AG09309 (cell line): Measurements from ENCODE around the gene UBFD1.

Experiments used
- DNase-seq: peaks from one replicate; pipeline ENCODE4 v3.0.0-alpha.2; 2010; ENCODE audit warnings: low read depth
- H3K4me3 ChIP-seq: 2 replicates; pipeline ENCODE4 v1.5.1; 2011; ENCODE audit warnings: mild to moderate bottlenecking, low read depth, low read length, moderate library complexity; ENCODE audit not compliant: control insufficient read depth
- TF ChIP-seq, protein P1 (sequence below): IDR thresholded peaks from 2 replicates; pipeline ENCODE4 v1.5.1; 2011; ENCODE audit warnings: mild to moderate bottlenecking, low read depth, low read length, inconsistent platforms; ENCODE audit not compliant: insufficient read depth, control insufficient read depth; ENCODE audit errors: missing control alignments

UBFD1 gene

DNA sequence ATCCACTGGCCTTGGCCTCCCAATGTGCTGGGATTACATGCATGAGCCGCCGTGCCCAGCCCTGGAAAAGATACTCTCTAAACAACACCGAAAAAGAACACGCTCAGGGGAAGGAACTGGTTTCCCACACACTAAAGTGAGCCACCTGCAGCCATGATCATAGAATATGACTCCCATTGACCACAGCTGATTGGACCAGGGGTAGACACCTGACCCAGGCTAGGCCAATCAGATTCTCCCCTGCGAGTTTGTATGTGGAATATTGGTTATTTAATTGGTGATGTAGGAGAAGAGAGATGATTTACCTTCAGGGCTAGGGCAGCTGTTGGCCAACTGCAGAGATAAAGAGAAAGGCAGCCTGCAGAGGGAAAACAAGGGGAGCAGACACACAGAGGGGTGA is 38.2 kb upstream of the UBFD1 start:
- DNase-seq: no peak
- H3K4me3 ChIP-seq: no peak overlapping the region
- TF ChIP-seq, protein P1, sequence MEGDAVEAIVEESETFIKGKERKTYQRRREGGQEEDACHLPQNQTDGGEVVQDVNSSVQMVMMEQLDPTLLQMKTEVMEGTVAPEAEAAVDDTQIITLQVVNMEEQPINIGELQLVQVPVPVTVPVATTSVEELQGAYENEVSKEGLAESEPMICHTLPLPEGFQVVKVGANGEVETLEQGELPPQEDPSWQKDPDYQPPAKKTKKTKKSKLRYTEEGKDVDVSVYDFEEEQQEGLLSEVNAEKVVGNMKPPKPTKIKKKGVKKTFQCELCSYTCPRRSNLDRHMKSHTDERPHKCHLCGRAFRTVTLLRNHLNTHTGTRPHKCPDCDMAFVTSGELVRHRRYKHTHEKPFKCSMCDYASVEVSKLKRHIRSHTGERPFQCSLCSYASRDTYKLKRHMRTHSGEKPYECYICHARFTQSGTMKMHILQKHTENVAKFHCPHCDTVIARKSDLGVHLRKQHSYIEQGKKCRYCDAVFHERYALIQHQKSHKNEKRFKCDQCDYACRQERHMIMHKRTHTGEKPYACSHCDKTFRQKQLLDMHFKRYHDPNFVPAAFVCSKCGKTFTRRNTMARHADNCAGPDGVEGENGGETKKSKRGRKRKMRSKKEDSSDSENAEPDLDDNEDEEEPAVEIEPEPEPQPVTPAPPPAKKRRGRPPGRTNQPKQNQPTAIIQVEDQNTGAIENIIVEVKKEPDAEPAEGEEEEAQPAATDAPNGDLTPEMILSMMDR: no peak

- TF ChIP-seq, protein P1: no peak
- H3K4me3 ChIP-seq: no peak overlapping the region
- no peak for DNase-seq
Measured at GRCh38 chr16:23520500-23520899, 37.0 kb upstream of the UBFD1 start.

DNA sequence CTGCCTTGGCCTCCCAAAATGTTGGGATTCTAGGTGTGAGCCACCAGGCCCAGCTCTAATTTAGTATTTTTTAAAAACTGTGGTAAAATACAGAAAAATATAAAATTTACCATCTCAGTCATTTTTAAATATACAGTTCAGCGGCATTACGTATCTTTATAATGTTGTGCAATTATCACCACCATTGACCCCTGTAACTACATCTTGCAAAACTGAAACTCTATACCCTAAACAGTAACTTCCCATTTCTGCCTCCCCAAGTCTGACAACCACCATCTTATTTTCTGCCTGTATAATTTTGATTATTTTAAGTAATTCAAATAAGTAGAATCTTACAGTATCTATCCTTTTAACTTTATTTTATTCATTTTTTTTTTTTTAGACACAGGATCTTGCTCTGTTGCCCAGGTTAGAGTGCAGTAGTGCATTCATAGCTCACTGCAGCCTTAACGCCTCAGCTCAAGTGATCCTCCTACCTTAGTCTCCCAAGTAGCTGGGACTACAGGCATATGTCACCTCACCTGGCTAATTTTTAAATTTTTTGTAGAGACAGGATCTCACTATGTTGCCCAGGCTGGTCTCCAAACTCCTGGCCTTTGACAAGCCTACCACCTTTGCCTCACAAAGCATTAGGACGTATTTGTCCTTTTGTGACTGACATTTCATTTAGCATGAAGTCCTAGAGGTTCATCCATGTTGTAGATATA is 36.3 kb upstream of the UBFD1 start:
- TF ChIP-seq, protein P1: no peak
- H3K4me3 ChIP-seq: no peak overlapping the region
- no peak for DNase-seq

GRCh38 chr16:23521965-23522364 is 35.6 kb upstream of the UBFD1 start:
- TF ChIP-seq, protein P1: no peak
- no peak overlapping the region for H3K4me3 ChIP-seq
- DNase-seq: no peak

DNA sequence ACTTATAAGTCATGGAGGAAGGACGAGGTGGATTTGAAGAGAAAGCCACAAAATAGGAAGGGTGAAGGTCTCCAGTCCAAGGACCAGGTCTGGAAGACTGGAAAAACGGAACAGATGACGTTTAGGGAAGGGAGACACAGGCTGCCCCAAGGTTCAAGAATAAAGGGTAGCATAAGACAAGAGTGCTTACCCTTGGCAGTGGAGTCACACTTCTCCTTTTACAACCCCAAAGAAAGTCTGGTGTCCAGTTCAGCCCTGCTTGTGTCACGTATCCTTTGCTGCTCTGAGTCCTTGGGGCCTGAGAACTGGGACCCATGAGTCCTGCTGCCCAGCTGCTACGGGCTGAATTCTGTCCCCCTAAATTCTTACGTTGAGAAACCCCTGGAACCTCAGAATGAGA is 34.2 kb upstream of the UBFD1 start:
- TF ChIP-seq, protein P1: no peak
- H3K4me3 ChIP-seq: no peak overlapping the region
- no peak for DNase-seq

GRCh38 chr16:23523876-23524385 is 33.6 kb upstream of the UBFD1 start:
- no peak overlapping the region for H3K4me3 ChIP-seq
- no peak for DNase-seq
- TF ChIP-seq, protein P1: no peak

GRCh38 chr16:23524886-23525285 is 32.6 kb upstream of the UBFD1 start:
- no peak for DNase-seq
- TF ChIP-seq, protein P1: no peak
- H3K4me3 ChIP-seq: no peak overlapping the region
